HepG2 (cell line): ENCODE results near the gene FCER1G. TPM values are rescaled to one million over a fixed set of nuclear protein-coding genes. Genes with fewer than 3 reads are reported as not detected.

ENCODE experiments used
- ATF1 ChIP-seq: IDR thresholded peaks from 2 replicates; pipeline ENCODE4 v1.6.1; 2016; ENCODE audit warnings: mild to moderate bottlenecking, control low read depth
- ATM ChIP-seq: fragments of 450-650 bp; IDR thresholded peaks from 2 replicates; pipeline ENCODE4 v1.7.1; 2017; ENCODE audit warnings: mild to moderate bottlenecking, borderline replicate concordance
- CBX5 ChIP-seq: sonication (generic); formaldehyde crosslinking; IDR thresholded peaks from 2 replicates; pipeline ENCODE4 v1.4.0; 2020; ENCODE audit warnings: missing genetic modification reagents, borderline replicate concordance
- CREB1 ChIP-seq, 2 experiments: fragments of 450-650 bp in 1 of 2; IDR thresholded peaks; 2 replicates each; pipeline ENCODE4 v1.6.1; 2016 to 2017; ENCODE audit warnings: control low read depth in 1 of 2, mild to moderate bottlenecking in 1 of 2, missing compliant biosample characterization in 1 of 2, missing genetic modification characterization in 1 of 2
- DR1 ChIP-seq: sonication (generic); formaldehyde crosslinking; IDR thresholded peaks from 2 replicates; pipeline ENCODE4 v1.8.0; 2021; ENCODE audit warnings: mild to moderate bottlenecking, missing genetic modification reagents, inconsistent platforms
- IRF2 ChIP-seq: IDR thresholded peaks from 2 replicates; pipeline ENCODE4 v1.6.1; 2018; ENCODE audit warnings: missing genetic modification reagents, missing compliant biosample characterization
- NFE2 ChIP-seq: sonication (generic); formaldehyde crosslinking; IDR thresholded peaks from 2 replicates; pipeline ENCODE4 v1.4.0; 2020; ENCODE audit warnings: missing genetic modification reagents
- NFRKB ChIP-seq: fragments of 450-650 bp; IDR thresholded peaks from 2 replicates; pipeline ENCODE4 v1.6.1; 2017
- PHF21A ChIP-seq: sonication (generic); formaldehyde crosslinking; IDR thresholded peaks from 2 replicates; pipeline ENCODE4 v1.5.0; 2020; ENCODE audit warnings: mild to moderate bottlenecking, missing genetic modification reagents
- RFX1 ChIP-seq: fragments of 450-650 bp; IDR thresholded peaks from 2 replicates; pipeline ENCODE4 v1.6.1; 2017
- SATB2 ChIP-seq: sonication (generic); formaldehyde crosslinking; IDR thresholded peaks from 2 replicates; pipeline ENCODE4 v1.5.0; 2020; ENCODE audit warnings: missing genetic modification reagents
- STAT6 ChIP-seq: sonication (generic); formaldehyde crosslinking; IDR thresholded peaks from 2 replicates; pipeline ENCODE4 v1.4.0; 2020; ENCODE audit warnings: missing genetic modification reagents, mild to moderate bottlenecking, borderline replicate concordance
- THAP7 ChIP-seq: sonication (generic); formaldehyde crosslinking; IDR thresholded peaks from 2 replicates; pipeline ENCODE4 v1.8.1; 2023; ENCODE audit warnings: mild to moderate bottlenecking, missing genetic modification reagents
- THAP9 ChIP-seq: sonication (generic); formaldehyde crosslinking; IDR thresholded peaks from 2 replicates; pipeline ENCODE4; 2020; ENCODE audit warnings: missing genetic modification reagents, mild to moderate bottlenecking, borderline replicate concordance
- TMF1 ChIP-seq: sonication (generic); formaldehyde crosslinking; IDR thresholded peaks from 2 replicates; pipeline ENCODE4 v1.8.1; 2022; ENCODE audit warnings: low read depth, missing genetic modification reagents
- YY1 ChIP-seq: IDR thresholded peaks from 2 replicates; pipeline ENCODE4 v1.6.1; 2011; ENCODE audit warnings: low read length, low read depth, moderate library complexity, mild to moderate bottlenecking; ENCODE audit not compliant: insufficient read depth, insufficient replicate concordance
- ZNF704 ChIP-seq: sonication (generic); formaldehyde crosslinking; IDR thresholded peaks from 2 replicates; pipeline ENCODE4 v1.8.1; 2023; ENCODE audit warnings: mild to moderate bottlenecking, inconsistent platforms, moderate library complexity, missing genetic modification reagents, borderline replicate concordance
- ZNF781 ChIP-seq: sonication (generic); formaldehyde crosslinking; IDR thresholded peaks from 2 replicates; pipeline ENCODE4 v1.5.1; 2020; ENCODE audit warnings: borderline replicate concordance, mild to moderate bottlenecking, missing genetic modification reagents; ENCODE audit errors: not compliant biosample characterization
- polyA plus RNA-seq, 8 experiments: library from polyadenylated mRNA; depleted of rRNA in 3 of 8; stranded (reverse) in 7 of 8; unstranded in 1 of 8; fragments of >200 nt; fragmentation: Illumina TruSeq in 4 of 8; extraction: Trizol in 4 of 8; gene quantifications; 2 replicates each; pipeline versions ENCODE4 v1.2.1 to v1.2.3, GENCODE V29; 2011 to 2016; ENCODE audit warnings: low read depth in 4 of 8, missing spikeins in 1 of 8, mixed read lengths in 1 of 8; ENCODE audit not compliant: insufficient read depth in 1 of 8
- total RNA-seq, 5 experiments: library from RNA; depleted of rRNA; stranded (reverse); fragments of >200 nt; fragmentation: Illumina TruSeq; extraction: Trizol; gene quantifications; 2 replicates each; pipeline ENCODE4 v1.2.3, GENCODE V29; 2016; ENCODE audit warnings: low read depth in 1 of 5
- TF ChIP-seq, protein P1 (sequence below): IDR thresholded peaks from 2 replicates; pipeline ENCODE4 v1.6.1; 2012; ENCODE audit warnings: low read depth, low read length, improper control_type of control experiment

The FCER1G gene
- total and polyA plus RNA-seq, 2 of the 13 experiments (the other 11 are each of a cell fraction or from before 2014, with no cell fraction given), result 1.3 to 6.4 TPM

DNA sequence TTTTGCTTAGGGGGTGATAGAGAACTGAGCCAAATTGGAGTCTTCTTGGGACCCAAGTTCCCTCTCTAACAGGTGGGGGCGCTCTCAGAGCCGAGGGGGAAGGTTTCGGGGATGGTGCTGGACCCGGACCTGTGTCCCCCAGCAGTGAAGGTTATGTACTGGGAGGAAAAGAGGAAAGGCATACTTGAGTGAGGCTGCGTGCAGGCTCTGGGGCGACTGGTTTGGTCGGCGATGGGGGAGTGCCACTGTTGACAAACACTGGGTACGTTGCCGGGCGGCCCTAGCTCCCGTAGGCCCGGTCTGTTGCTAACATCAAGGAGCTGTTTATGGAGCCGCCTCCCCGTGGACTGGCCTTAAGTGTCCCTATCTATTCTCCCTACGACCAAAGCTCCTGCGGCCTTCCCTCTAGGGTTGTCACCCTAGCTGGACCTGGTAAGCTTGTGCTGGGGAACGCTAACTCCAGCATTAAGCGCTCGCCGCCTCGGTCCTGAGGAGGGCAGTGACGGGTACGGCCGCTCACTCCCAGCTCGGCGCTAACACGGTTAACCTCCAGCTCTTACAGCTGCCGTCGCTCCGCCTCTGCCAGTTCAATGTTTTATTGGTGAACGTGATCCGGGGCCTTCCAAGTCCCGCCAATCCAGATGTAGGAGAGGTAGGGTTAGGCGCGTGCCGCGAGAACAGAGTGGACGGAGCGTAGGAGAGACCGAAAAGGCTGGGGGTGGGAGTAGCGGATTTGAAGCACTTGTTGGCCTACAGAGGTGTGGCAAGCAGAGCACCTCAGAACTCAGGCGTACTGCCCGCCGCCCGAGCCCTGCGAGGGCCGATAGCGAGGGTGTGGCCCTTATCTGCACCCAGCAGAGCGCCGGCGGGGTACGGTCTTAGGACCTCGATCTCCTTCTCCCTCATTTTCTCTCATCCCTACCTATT is 49.1 kb upstream of the FCER1G start, which contains the start of gene PPOX (continued):
- 0 out of 2 replicates have a peak, but pooled peaks have one; percentile 39 for TF ChIP-seq THAP9 (CRISPR knock-in tag)
- TF ChIP-seq ZNF704 (CRISPR knock-in tag), result peak; percentile 12; the same call in 1 of the 2 replicates
- peak; percentile 52 for TF ChIP-seq YY1
- peak; percentile 85 for TF ChIP-seq PHF21A (CRISPR knock-in tag)
- TF ChIP-seq, protein P1, sequence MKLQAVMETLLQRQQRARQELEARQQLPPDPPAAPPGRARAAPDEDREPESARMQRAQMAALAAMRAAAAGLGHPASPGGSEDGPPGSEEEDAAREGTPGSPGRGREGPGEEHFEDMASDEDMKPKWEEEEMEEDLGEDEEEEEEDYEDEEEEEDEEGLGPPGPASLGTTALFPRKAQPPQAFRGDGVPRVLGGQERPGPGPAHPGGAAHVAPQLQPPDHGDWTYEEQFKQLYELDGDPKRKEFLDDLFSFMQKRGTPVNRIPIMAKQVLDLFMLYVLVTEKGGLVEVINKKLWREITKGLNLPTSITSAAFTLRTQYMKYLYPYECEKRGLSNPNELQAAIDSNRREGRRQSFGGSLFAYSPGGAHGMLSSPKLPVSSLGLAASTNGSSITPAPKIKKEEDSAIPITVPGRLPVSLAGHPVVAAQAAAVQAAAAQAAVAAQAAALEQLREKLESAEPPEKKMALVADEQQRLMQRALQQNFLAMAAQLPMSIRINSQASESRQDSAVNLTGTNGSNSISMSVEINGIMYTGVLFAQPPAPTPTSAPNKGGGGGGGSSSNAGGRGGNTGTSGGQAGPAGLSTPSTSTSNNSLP, result no peak
- TF ChIP-seq IRF2 (CRISPR knock-in tag), result peak; percentile 61; the same call in 1 of the 2 replicates
- TF ChIP-seq THAP7 (CRISPR knock-in tag), result 0 out of 2 replicates have a peak, but pooled peaks have one; percentile 11
- peak; percentile 75 for TF ChIP-seq DR1 (CRISPR knock-in tag)
- TF ChIP-seq CREB1 (IDR thresholded peaks at IDR 0.05), result peak; percentile 46
- TF ChIP-seq CREB1 (CRISPR knock-in tag; IDR thresholded peaks at IDR 0.05), result peak; percentile 71
- TF ChIP-seq RFX1, result peak; percentile 44; the same call in 1 of the 2 replicates
- TF ChIP-seq NFE2 (CRISPR knock-in tag), result no peak
- peak; percentile 11 for TF ChIP-seq ZNF781
- TF ChIP-seq TMF1 (CRISPR knock-in tag), result no peak
- TF ChIP-seq ATM, result no peak
- TF ChIP-seq SATB2 (CRISPR knock-in tag), result 0 out of 2 replicates have a peak, but pooled peaks have one; percentile 41
- TF ChIP-seq ATF1 (CRISPR knock-in tag), result peak; percentile 57
- TF ChIP-seq CBX5, result no peak
- no peak for TF ChIP-seq STAT6 (CRISPR knock-in tag)
- TF ChIP-seq NFRKB, result no peak
